ENCODE measurements around the gene LMO1.

GRCh38 chr11:8273287-8273686, 9.6 kb upstream of the LMO1 start:
- TF ChIP-seq ZNF274 (IDR thresholded peaks at IDR 0.05; ENCODE audit: low read depth, low read length) (no peak), YY1 (IDR thresholded peaks at IDR 0.05; ENCODE audit: insufficient read depth, insufficient read length) (no peak)

Measured in NT2/D1 (cell line).